Prostate gland (tissue), 2 donors: ENCODE measurements around the gene TCERG1L.

Source experiments
- POLR2A ChIP-seq: fragments of 450-650 bp; IDR thresholded peaks from one replicate; pipeline ENCODE4 v1.6.1; 2016; ENCODE audit warnings: antibody characterized with exemption, mild to moderate bottlenecking
- POLR2AphosphoS5 ChIP-seq: sonication (generic); formaldehyde crosslinking; IDR thresholded peaks from one replicate; pipeline ENCODE4 v1.6.1; 2017; ENCODE audit warnings: antibody characterized with exemption
- TF ChIP-seq, protein P1 (sequence below), 4 experiments: fragments of 200-600 bp in 2 of 4; fragments of 450-650 bp in 2 of 4; sonication (generic) in 2 of 4; IDR thresholded peaks; 1 replicate in 3 of 4; 2 replicates in 1 of 4; pipeline ENCODE4 v1.5.1; 2016 to 2019; ENCODE audit warnings: antibody characterized with exemption in 4 of 4, mild to moderate bottlenecking in 2 of 4, moderate library complexity in 2 of 4

DNA sequence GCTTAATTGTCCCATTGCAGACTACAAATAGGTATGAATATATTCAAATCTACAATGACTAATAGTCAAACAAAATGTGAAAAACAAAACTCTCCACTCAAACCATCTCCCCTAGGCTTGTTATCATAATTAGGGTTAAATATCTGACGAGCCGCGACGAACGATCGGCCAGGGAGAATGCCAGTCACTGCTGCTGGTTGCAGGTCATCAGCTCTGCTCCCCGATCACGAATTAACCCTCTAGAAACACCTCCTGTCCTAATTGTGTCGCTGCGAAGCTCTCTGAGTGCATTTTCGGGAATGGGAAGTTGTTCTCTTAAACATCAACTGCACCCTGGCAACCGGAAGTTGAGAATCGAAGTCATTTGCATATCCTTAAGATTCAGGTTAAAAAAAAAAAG lies 167.3 kb downstream of the TCERG1L start:
- TF ChIP-seq, protein P1, sequence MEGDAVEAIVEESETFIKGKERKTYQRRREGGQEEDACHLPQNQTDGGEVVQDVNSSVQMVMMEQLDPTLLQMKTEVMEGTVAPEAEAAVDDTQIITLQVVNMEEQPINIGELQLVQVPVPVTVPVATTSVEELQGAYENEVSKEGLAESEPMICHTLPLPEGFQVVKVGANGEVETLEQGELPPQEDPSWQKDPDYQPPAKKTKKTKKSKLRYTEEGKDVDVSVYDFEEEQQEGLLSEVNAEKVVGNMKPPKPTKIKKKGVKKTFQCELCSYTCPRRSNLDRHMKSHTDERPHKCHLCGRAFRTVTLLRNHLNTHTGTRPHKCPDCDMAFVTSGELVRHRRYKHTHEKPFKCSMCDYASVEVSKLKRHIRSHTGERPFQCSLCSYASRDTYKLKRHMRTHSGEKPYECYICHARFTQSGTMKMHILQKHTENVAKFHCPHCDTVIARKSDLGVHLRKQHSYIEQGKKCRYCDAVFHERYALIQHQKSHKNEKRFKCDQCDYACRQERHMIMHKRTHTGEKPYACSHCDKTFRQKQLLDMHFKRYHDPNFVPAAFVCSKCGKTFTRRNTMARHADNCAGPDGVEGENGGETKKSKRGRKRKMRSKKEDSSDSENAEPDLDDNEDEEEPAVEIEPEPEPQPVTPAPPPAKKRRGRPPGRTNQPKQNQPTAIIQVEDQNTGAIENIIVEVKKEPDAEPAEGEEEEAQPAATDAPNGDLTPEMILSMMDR (IDR thresholded peaks at IDR 0.05), result no peak
- no peak for TF ChIP-seq POLR2A
- no peak for TF ChIP-seq POLR2AphosphoS5
